ENCODE results near the gene CFAP99.
A peak's percentile ranks its signal among the peaks of the same experiment; 100 is the strongest.

The CFAP99 gene

GRCh38 chr4:2412534-2412884 lies 6.2 kb upstream of the CFAP99 start:
- DNase-seq (ENCODE audit: low read depth): peak; percentile 60

- peak; percentile 72 for DNase-seq (ENCODE audit: low read depth)
Measured at GRCh38 chr4:2412885-2413716, 5.7 kb upstream of the CFAP99 start.

- no peak for DNase-seq (ENCODE audit: low read depth)
Measured at GRCh38 chr4:2413821-2414610, 4.7 kb upstream of the CFAP99 start.

GRCh38 chr4:2415213-2415612 lies 3.5 kb upstream of the CFAP99 start:
- DNase-seq (ENCODE audit: low read depth): no peak

GRCh38 chr4:2415881-2416563 lies 2.7 kb upstream of the CFAP99 start:
- DNase-seq (ENCODE audit: low read depth): no peak

- no peak for DNase-seq (ENCODE audit: low read depth)
Measured at GRCh38 chr4:2416564-2417225, 2.1 kb upstream of the CFAP99 start.

- DNase-seq (ENCODE audit: low read depth): no peak
Measured at GRCh38 chr4:2417226-2417764, 1.5 kb upstream of the CFAP99 start.

- no peak for DNase-seq (ENCODE audit: low read depth)
Measured at GRCh38 chr4:2417765-2418649, 748 bp upstream of the CFAP99 start, which contains the start of gene ZFYVE28. Gene ZFYVE28 (minus strand): TSS chr4:2418645. CDS start chr4:2418323, 322 bp downstream.

GRCh38 chr4:2419814-2420213 lies 1.1 kb downstream of the CFAP99 start:
- no peak for DNase-seq (ENCODE audit: low read depth)

- DNase-seq (ENCODE audit: low read depth): no peak
Measured at GRCh38 chr4:2421928-2422327, 3.2 kb downstream of the CFAP99 start.

GRCh38 chr4:2423066-2423465 lies 4.3 kb downstream of the CFAP99 start:
- no peak for DNase-seq (ENCODE audit: low read depth)

GRCh38 chr4:2423695-2424094 lies 4.9 kb downstream of the CFAP99 start:
- DNase-seq (ENCODE audit: low read depth): no peak

- DNase-seq (ENCODE audit: low read depth): no peak
Measured at GRCh38 chr4:2424581-2424980, 5.8 kb downstream of the CFAP99 start.

GRCh38 chr4:2425386-2426068 lies 6.8 kb downstream of the CFAP99 start:
- no peak for DNase-seq (ENCODE audit: low read depth)

- no peak for DNase-seq (ENCODE audit: low read depth)
Measured at GRCh38 chr4:2426069-2426397, 7.3 kb downstream of the CFAP99 start.

- no peak for DNase-seq (ENCODE audit: low read depth)
Measured at GRCh38 chr4:2426711-2427275, 8.0 kb downstream of the CFAP99 start.

GRCh38 chr4:2427383-2428334 lies 8.9 kb downstream of the CFAP99 start:
- DNase-seq (ENCODE audit: low read depth): no peak

- DNase-seq (ENCODE audit: low read depth): no peak
Measured at GRCh38 chr4:2428496-2429213, 9.9 kb downstream of the CFAP99 start.
